Keratinocyte (primary cell): ENCODE data around the gene SPATA7. TPM values are rescaled to one million over a fixed set of nuclear protein-coding genes. Genes with fewer than 3 reads are reported as not detected.

Experiments used
- DNase-seq: peaks from one replicate; pipeline ENCODE4 v3.0.0-alpha.2; 2011; ENCODE audit warnings: low read depth, missing footprints, low spot score
- FAIRE-seq: peaks from 2 replicates; lab custom pipeline; 2011; peaks lifted over from hg19 to GRCh38; lab: Jason Lieb, UNC
- H2AFZ ChIP-seq: 2 replicates; pipeline ENCODE4 v1.6.0; 2012; ENCODE audit warnings: low read length, control low read depth, inconsistent platforms; ENCODE audit not compliant: control insufficient read depth
- H3K27ac ChIP-seq: 2 replicates; pipeline ENCODE4 v1.5.1; 2011; ENCODE audit warnings: low read length; ENCODE audit not compliant: control insufficient read depth, insufficient read depth
- H3K27me3 ChIP-seq: 3 replicates; pipeline ENCODE4 v1.6.0; 2011; ENCODE audit warnings: low read length; ENCODE audit not compliant: control insufficient read depth, insufficient read depth; ENCODE audit errors: extremely low read depth
- H3K36me3 ChIP-seq, 2 experiments: 2 replicates in 1 of 2; 3 replicates in 1 of 2; pipeline ENCODE4 v1.5.1; 2011; ENCODE audit warnings: low read length in 2 of 2, mild to moderate bottlenecking in 1 of 2; ENCODE audit not compliant: control insufficient read depth in 2 of 2, insufficient read depth in 2 of 2; ENCODE audit errors: extremely low read depth in 1 of 2
- H3K4me1 ChIP-seq: 3 replicates; pipeline ENCODE4 v1.5.1; 2011; ENCODE audit warnings: low read length; ENCODE audit not compliant: control insufficient read depth, insufficient read depth; ENCODE audit errors: extremely low read depth
- H3K4me2 ChIP-seq: 3 replicates; pipeline ENCODE4 v1.6.0; 2011; ENCODE audit warnings: low read depth, low read length; ENCODE audit not compliant: control insufficient read depth, insufficient read depth; ENCODE audit errors: extremely low read depth
- H3K4me3 ChIP-seq, 3 experiments: fragments of 200-600 bp in 1 of 3; sonication (generic) in 1 of 3; 2 replicates in 2 of 3; 3 replicates in 1 of 3; pipeline ENCODE4 v1.5.1; 2011 to 2016; ENCODE audit warnings: low read length in 3 of 3, mild to moderate bottlenecking in 3 of 3, control low read depth in 2 of 3, inconsistent platforms in 1 of 3, low read depth in 1 of 3, mixed read lengths in 1 of 3, mixed run types in 1 of 3, moderate library complexity in 1 of 3; ENCODE audit not compliant: control insufficient read depth in 2 of 3, insufficient read depth in 2 of 3; ENCODE audit errors: extremely low read depth in 1 of 3
- H3K79me2 ChIP-seq: 2 replicates; pipeline ENCODE4 v1.6.0; 2012; ENCODE audit warnings: low read length; ENCODE audit not compliant: control insufficient read depth, insufficient read depth
- H3K9ac ChIP-seq: 3 replicates; pipeline ENCODE4 v1.6.0; 2011; ENCODE audit warnings: low read length; ENCODE audit not compliant: control insufficient read depth, insufficient read depth; ENCODE audit errors: extremely low read depth
- H3K9me1 ChIP-seq: 3 replicates; pipeline ENCODE4 v1.6.0; 2011; ENCODE audit warnings: low read length; ENCODE audit not compliant: control insufficient read depth, insufficient read depth; ENCODE audit errors: extremely low read depth
- H3K9me3 ChIP-seq: 2 replicates; pipeline ENCODE4 v1.5.1; 2012; ENCODE audit warnings: low read depth, low read length; ENCODE audit not compliant: control insufficient read depth
- H4K20me1 ChIP-seq: 3 replicates; pipeline ENCODE4 v1.6.0; 2011; ENCODE audit warnings: low read length; ENCODE audit not compliant: control insufficient read depth, insufficient read depth; ENCODE audit errors: extremely low read depth
- EZH2 ChIP-seq: IDR thresholded peaks from one replicate; pipeline ENCODE4 v1.6.1; 2012; ENCODE audit warnings: inconsistent platforms, mild to moderate bottlenecking, low read length, moderate library complexity
- dilution Hi-C: fragments of 300-500 bp; cut with MboI; formaldehyde crosslinking; loops from one replicate; pipeline ENCODE4 v1.7.0; 2020; ENCODE audit warnings: low sequenced_read_pairs; ENCODE audit not compliant: extremely low pct_ligation_motif_present
- polyA plus RNA-seq, 5 experiments: library from polyadenylated mRNA; depleted of rRNA in 3 of 5; stranded (reverse) in 3 of 5; stranded (forward) in 1 of 5; unstranded in 1 of 5; fragments of >200 nt; gene quantifications; 1 replicate in 1 of 5; 2 replicates in 3 of 5; 3 replicates in 1 of 5; pipeline versions ENCODE4 v1.2.1 to v1.2.3, GENCODE V29; 2011 to 2012; ENCODE audit warnings: missing spikeins in 2 of 5, low read depth in 1 of 5, low replicate concordance in 1 of 5
- TF ChIP-seq, protein P1 (sequence below), 3 experiments: IDR thresholded peaks in 1 of 3; conservative IDR thresholded peaks in 1 of 3; optimal IDR thresholded peaks in 1 of 3; 2 replicates in 2 of 3; 3 replicates in 1 of 3; pipeline versions ENCODE3 to v1.5.1; 2011; ENCODE audit warnings: low read length in 3 of 3, mild to moderate bottlenecking in 3 of 3, moderate library complexity in 2 of 3, control low read depth in 1 of 3, inconsistent platforms in 1 of 3; ENCODE audit not compliant: insufficient read depth in 2 of 3; ENCODE audit errors: extremely low read depth in 1 of 3

The SPATA7 gene
- polyA plus RNA-seq, 1 donor (not counting 4 experiments of a cell fraction or from before 2014, with no cell fraction given): 7.1 TPM

GRCh38 chr14:88352698-88353097, 32.8 kb upstream of the SPATA7 start:
- no peak for FAIRE-seq
- Histone ChIP-seq H4K20me1 (no peaks in the 10 kb centered on the region), H3K9me1 (no peaks in the 10 kb centered on the region), H3K36me3 (no peaks in the 10 kb centered on the region), H3K4me1 (no peaks in the 10 kb centered on the region), H3K79me2 (no peaks in the 10 kb centered on the region), H3K27ac (no peak overlapping the region), H3K9me3 (no peaks in the 10 kb centered on the region), H2AFZ (no peak overlapping the region), H3K27me3 (no peaks in the 10 kb centered on the region), H3K9ac (no peak overlapping the region), H3K4me2 (no peak overlapping the region), H3K4me3 (no peak overlapping the region)
- no peak for DNase-seq
- dilution Hi-C loops: no loop called here
- TF ChIP-seq, protein P1, sequence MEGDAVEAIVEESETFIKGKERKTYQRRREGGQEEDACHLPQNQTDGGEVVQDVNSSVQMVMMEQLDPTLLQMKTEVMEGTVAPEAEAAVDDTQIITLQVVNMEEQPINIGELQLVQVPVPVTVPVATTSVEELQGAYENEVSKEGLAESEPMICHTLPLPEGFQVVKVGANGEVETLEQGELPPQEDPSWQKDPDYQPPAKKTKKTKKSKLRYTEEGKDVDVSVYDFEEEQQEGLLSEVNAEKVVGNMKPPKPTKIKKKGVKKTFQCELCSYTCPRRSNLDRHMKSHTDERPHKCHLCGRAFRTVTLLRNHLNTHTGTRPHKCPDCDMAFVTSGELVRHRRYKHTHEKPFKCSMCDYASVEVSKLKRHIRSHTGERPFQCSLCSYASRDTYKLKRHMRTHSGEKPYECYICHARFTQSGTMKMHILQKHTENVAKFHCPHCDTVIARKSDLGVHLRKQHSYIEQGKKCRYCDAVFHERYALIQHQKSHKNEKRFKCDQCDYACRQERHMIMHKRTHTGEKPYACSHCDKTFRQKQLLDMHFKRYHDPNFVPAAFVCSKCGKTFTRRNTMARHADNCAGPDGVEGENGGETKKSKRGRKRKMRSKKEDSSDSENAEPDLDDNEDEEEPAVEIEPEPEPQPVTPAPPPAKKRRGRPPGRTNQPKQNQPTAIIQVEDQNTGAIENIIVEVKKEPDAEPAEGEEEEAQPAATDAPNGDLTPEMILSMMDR (optimal IDR thresholded peaks at IDR 0.05 in 1 of 3, IDR thresholded peaks at IDR 0.05 in 1 of 3, conservative IDR thresholded peaks at IDR 0.05 in 1 of 3; ENCODE audit: extremely low read depth in 1 of 3, insufficient read depth in 2 of 3, low read length in 3 of 3): no peak
- TF ChIP-seq EZH2: no peak

GRCh38 chr14:88354358-88354757, 31.1 kb upstream of the SPATA7 start:
- Histone ChIP-seq H3K79me2 (no peaks in the 10 kb centered on the region), H4K20me1 (no peaks in the 10 kb centered on the region), H3K9ac (no peak overlapping the region), H3K27ac (no peak overlapping the region), H3K4me2 (no peak overlapping the region), H3K9me1 (no peaks in the 10 kb centered on the region), H3K36me3 (no peaks in the 10 kb centered on the region), H3K4me1 (no peaks in the 10 kb centered on the region), H3K27me3 (no peaks in the 10 kb centered on the region), H2AFZ (no peak overlapping the region), H3K4me3 (no peak overlapping the region), H3K9me3 (no peaks in the 10 kb centered on the region)
- dilution Hi-C loops: no loop called here
- DNase-seq: no peak
- FAIRE-seq: no peak
- TF ChIP-seq, protein P1 (optimal IDR thresholded peaks at IDR 0.05 in 1 of 3, IDR thresholded peaks at IDR 0.05 in 1 of 3, conservative IDR thresholded peaks at IDR 0.05 in 1 of 3; ENCODE audit: extremely low read depth in 1 of 3, insufficient read depth in 2 of 3, low read length in 3 of 3): no peak
- TF ChIP-seq EZH2: no peak
